OCI-LY1 (cell line): Measurements from ENCODE around the gene MRGPRE.

Source experiments
- H2AFZ ChIP-seq: fragments of 200-600 bp; sonication (generic), shearing (Covaris generic); 2 replicates; pipeline ENCODE4 v1.6.0; 2014; ENCODE audit warnings: antibody characterized with exemption, mild to moderate bottlenecking, low read length
- H3F3A ChIP-seq: fragments of 200-600 bp; sonication (generic), shearing (Covaris generic); 2 replicates; pipeline ENCODE4 v1.6.0; 2014; ENCODE audit warnings: mild to moderate bottlenecking, antibody characterized with exemption, low read length, moderate library complexity; ENCODE audit not compliant: insufficient read depth
- H3K27ac ChIP-seq: fragments of 200-600 bp; sonication (generic); 2 replicates; pipeline ENCODE4 v1.5.1; 2014; ENCODE audit warnings: low read length, mixed run types, mild to moderate bottlenecking, low read depth; ENCODE audit not compliant: poor library complexity, severe bottlenecking
- H3K27me3 ChIP-seq: fragments of 200-600 bp; sonication (generic); 2 replicates; pipeline ENCODE4 v1.6.0; 2014; ENCODE audit warnings: antibody characterized with exemption, mild to moderate bottlenecking, low read length, moderate library complexity; ENCODE audit not compliant: insufficient read depth
- H3K36me3 ChIP-seq: fragments of 200-600 bp; sonication (generic); 2 replicates; pipeline ENCODE4 v1.6.1; 2014; ENCODE audit warnings: mild to moderate bottlenecking, antibody characterized with exemption, low read length, moderate library complexity, mixed read lengths; ENCODE audit not compliant: insufficient read depth
- H3K4me1 ChIP-seq: fragments of 200-600 bp; sonication (generic); 2 replicates; pipeline ENCODE4 v1.5.1; 2014; ENCODE audit warnings: mild to moderate bottlenecking, low read length, moderate library complexity; ENCODE audit not compliant: insufficient read depth, severe bottlenecking
- H3K4me2 ChIP-seq: fragments of 200-600 bp; sonication (generic), shearing (Covaris generic); 2 replicates; pipeline ENCODE4 v1.6.1; 2014; ENCODE audit warnings: low read length
- H3K4me3 ChIP-seq: fragments of 200-600 bp; sonication (generic); 2 replicates; pipeline ENCODE4 v1.5.1; 2014; ENCODE audit warnings: low read length, low read depth, mild to moderate bottlenecking, mixed read lengths; ENCODE audit not compliant: poor library complexity, severe bottlenecking
- H3K79me2 ChIP-seq: fragments of 200-600 bp; shearing (Covaris generic); 2 replicates; pipeline ENCODE4 v1.6.1; 2016; ENCODE audit warnings: mixed run types, low read length, mixed read lengths; ENCODE audit not compliant: insufficient read depth
- H3K9ac ChIP-seq: fragments of 200-600 bp; sonication (generic), shearing (Covaris generic); 2 replicates; pipeline ENCODE4 v1.6.1; 2014; ENCODE audit warnings: mild to moderate bottlenecking, low read length, mixed read lengths
- H3K9me2 ChIP-seq: fragments of 200-600 bp; sonication (generic), shearing (Covaris generic); 2 replicates; pipeline ENCODE4 v1.6.1; 2014; ENCODE audit warnings: low read depth, mild to moderate bottlenecking, low read length, mixed read lengths
- H3K9me3 ChIP-seq: fragments of 200-600 bp; shearing (Covaris generic); 2 replicates; pipeline ENCODE4 v1.6.1; 2014; ENCODE audit warnings: low read length, mixed read lengths
- H4K20me1 ChIP-seq: fragments of 200-600 bp; sonication (generic), shearing (Covaris generic); 2 replicates; pipeline ENCODE4 v1.6.0; 2016; ENCODE audit warnings: mild to moderate bottlenecking, low read length; ENCODE audit not compliant: insufficient read depth
- CTCF ChIP-seq: fragments of 200-600 bp; sonication (generic), shearing (Covaris generic); IDR thresholded peaks from 2 replicates; pipeline ENCODE4 v1.5.1; 2017; ENCODE audit warnings: mild to moderate bottlenecking, antibody characterized with exemption, low read length, moderate library complexity, mixed read lengths
- EZH2 ChIP-seq: fragments of 200-600 bp; sonication (generic), shearing (Covaris generic); IDR thresholded peaks from 2 replicates; pipeline ENCODE4 v1.8.0; 2017; ENCODE audit warnings: borderline replicate concordance, mixed run types, mild to moderate bottlenecking, antibody characterized with exemption, low read length, moderate library complexity, mixed read lengths

MRGPRE gene

GRCh38 chr11:3197878-3198528 is 34.2 kb downstream of the MRGPRE start:
- H3F3A ChIP-seq, result no peaks in the 10 kb centered on the region
- no peaks in the 10 kb centered on the region for H4K20me1 ChIP-seq
- no peak overlapping the region for H2AFZ ChIP-seq
- no peaks in the 10 kb centered on the region for H3K4me1 ChIP-seq
- H3K9ac ChIP-seq, result no peak overlapping the region
- no peak overlapping the region for H3K27ac ChIP-seq
- no peaks in the 10 kb centered on the region for H3K79me2 ChIP-seq
- H3K4me2 ChIP-seq, result no peak overlapping the region
- no peaks in the 10 kb centered on the region for H3K9me3 ChIP-seq
- no peak overlapping the region for H3K4me3 ChIP-seq
- TF ChIP-seq EZH2 (no peak), CTCF (no peak)
- H3K36me3 ChIP-seq, result no peaks in the 10 kb centered on the region
- no peaks in the 10 kb centered on the region for H3K27me3 ChIP-seq
- H3K9me2 ChIP-seq, result no peaks in the 10 kb centered on the region

GRCh38 chr11:3197044-3197695 is 35.0 kb downstream of the MRGPRE start:
- Histone ChIP-seq H3K4me1 (no peaks in the 10 kb centered on the region), H3K27ac (no peak overlapping the region), H3K9me2 (no peaks in the 10 kb centered on the region), H3K36me3 (no peaks in the 10 kb centered on the region), H3K9me3 (no peaks in the 10 kb centered on the region), H3F3A (no peaks in the 10 kb centered on the region), H2AFZ (no peak overlapping the region), H3K9ac (no peak overlapping the region), H3K27me3 (no peaks in the 10 kb centered on the region), H3K4me3 (no peak overlapping the region), H3K79me2 (no peaks in the 10 kb centered on the region), H4K20me1 (no peaks in the 10 kb centered on the region), H3K4me2 (no peak overlapping the region)
- TF ChIP-seq EZH2, result no peak
- no peak for TF ChIP-seq CTCF

GRCh38 chr11:3196161-3197043 is 35.8 kb downstream of the MRGPRE start:
- Histone ChIP-seq H3K4me3 (no peak overlapping the region), H3K9me3 (no peaks in the 10 kb centered on the region), H3K36me3 (no peaks in the 10 kb centered on the region), H3K9me2 (no peaks in the 10 kb centered on the region), H3F3A (no peaks in the 10 kb centered on the region), H3K4me1 (no peaks in the 10 kb centered on the region), H2AFZ (no peak overlapping the region), H3K4me2 (no peak overlapping the region), H3K79me2 (no peaks in the 10 kb centered on the region), H3K27ac (no peak overlapping the region), H4K20me1 (no peaks in the 10 kb centered on the region), H3K9ac (no peak overlapping the region), H3K27me3 (no peaks in the 10 kb centered on the region)
- TF ChIP-seq EZH2, result no peak
- TF ChIP-seq CTCF, result no peak
